Mucosa of descending colon (tissue), 3 donors: Measurements from ENCODE around the gene TH. TPM values are rescaled to one million over a fixed set of nuclear protein-coding genes. Genes with fewer than 3 reads are reported as not detected.
A peak's percentile ranks its signal among the peaks of the same experiment; 100 is the strongest.
"Not testable (repeated sequence)": the region's sequence is repeated elsewhere in the genome, so short reads cannot be mapped to it uniquely, and the experiment has no call there.

ENCODE experiments used
- ATAC-seq: fragments of 200-7000 bp; cut with Tn5 transposase; one replicate; pipeline ENCODE4 v1.9.1; 2020; ENCODE audit warnings: mild to moderate bottlenecking, moderate library complexity
- DNase-seq, 3 donors: peaks; one replicate each; pipeline ENCODE4 v3.0.0-alpha.2; 2020
- H3K36me3 ChIP-seq: fragments of 200-600 bp; one replicate; pipeline ENCODE4 v1.8.0; 2021; ENCODE audit warnings: low read depth, mild to moderate bottlenecking
- H3K4me1 ChIP-seq: fragments of 200-600 bp; one replicate; pipeline ENCODE4 v1.8.0; 2021; ENCODE audit warnings: low read depth, mild to moderate bottlenecking
- H3K4me3 ChIP-seq: fragments of 200-600 bp; one replicate; pipeline ENCODE4 v1.8.0; 2021; ENCODE audit warnings: mild to moderate bottlenecking
- H3K9me3 ChIP-seq: fragments of 200-600 bp; one replicate; pipeline ENCODE4 v1.8.0; 2021; ENCODE audit warnings: mild to moderate bottlenecking
- CTCF ChIP-seq: fragments of 200-600 bp; IDR thresholded peaks from one replicate; pipeline ENCODE4 v1.8.0; 2022; ENCODE audit warnings: antibody characterized with exemption, mild to moderate bottlenecking
- intact Hi-C, 2 donors: fragments of 100-400 bp; cut with DNase I in 1 of 2; cut with micrococcal nuclease in 1 of 2; formaldehyde crosslinking; loops; one replicate each; pipeline versions ENCODE4 v1.11.0 to v1.11.1; 2022; cut with DNase I, micrococcal nuclease
- total RNA-seq, 3 donors: library from RNA; stranded (reverse); fragmentation: NEBNext Ultra II Directional in 2 of 3; extraction: Animal tissue kit (Norgen Biotek cat#: 25700) in 2 of 3; gene quantifications; one replicate each; pipeline versions ENCODE4 v1.2.1 to v1.2.4, GENCODE V29; 2021 to 2023
- donor health status: DM: no; HTN: no; CAD: no; lungs with moderate emphysema.
- donor health status: DM: no; HTN: no; CAD: no.
- donor health status: DM: no; HTN: yes; CAD: no.

Gene TH
- total RNA-seq, 3 donors from 2014 or later, result 0.17 TPM; not detected in 2

- H3K4me1 ChIP-seq, result no peaks in the 10 kb centered on the region
- intact Hi-C loops, result no loop called here
- ATAC-seq, result no peak
- no peaks in the 10 kb centered on the region for H3K9me3 ChIP-seq
- no peak for TF ChIP-seq CTCF
- no peak overlapping the region for H3K4me3 ChIP-seq
- no peaks in the 10 kb centered on the region for H3K36me3 ChIP-seq
- peak in 2 of 3 donors; percentile 10 to 25 for DNase-seq
Measured at GRCh38 chr11:2127482-2128129, 44.0 kb downstream of the TH start.

GRCh38 chr11:2126520-2127085 lies 45.0 kb downstream of the TH start:
- no peak for ATAC-seq

GRCh38 chr11:2124736-2125484 lies 46.7 kb downstream of the TH start:
- H3K4me3 ChIP-seq, H3K4me1 ChIP-seq, ATAC-seq, H3K36me3 ChIP-seq, H3K9me3 ChIP-seq, intact Hi-C loops: not testable (repeated sequence)
- peak in 1 of 3 donors; percentile 4 for DNase-seq

More at GRCh38 chr11:2126520-2127085, 45.0 kb downstream of the TH start:
- no peak for TF ChIP-seq CTCF
- Histone ChIP-seq H3K36me3 (no peaks in the 10 kb centered on the region), H3K4me1 (no peaks in the 10 kb centered on the region), H3K4me3 (no peak overlapping the region), H3K9me3 (no peaks in the 10 kb centered on the region)
- intact Hi-C loops, result no loop called here
- peak in 1 of 3 donors; percentile 3 for DNase-seq

- peak in 1 of 3 donors; percentile 10 for DNase-seq
- Histone ChIP-seq H3K36me3 (no peaks in the 10 kb centered on the region), H3K4me1 (no peaks in the 10 kb centered on the region), H3K9me3 (no peaks in the 10 kb centered on the region), H3K4me3 (no peak overlapping the region)
- no peak for ATAC-seq
- intact Hi-C loops, result no loop called here
- no peak for TF ChIP-seq CTCF
Measured at GRCh38 chr11:2123628-2123960, 48.0 kb downstream of the TH start.

- no peak for TF ChIP-seq CTCF
- no peak for ATAC-seq
Measured at GRCh38 chr11:2122907-2123627, 48.5 kb downstream of the TH start.

More at GRCh38 chr11:2122907-2123627, 48.5 kb downstream of the TH start:
- H3K4me3 ChIP-seq, result no peak overlapping the region
- no peaks in the 10 kb centered on the region for H3K9me3 ChIP-seq
- H3K4me1 ChIP-seq, result no peaks in the 10 kb centered on the region
- intact Hi-C loops, result no loop called here
- no peaks in the 10 kb centered on the region for H3K36me3 ChIP-seq
- peak in 2 of 3 donors; percentile 17 to 36 for DNase-seq
